Mammary epithelial cell (primary cell): ENCODE measurements around the gene CD200R1L.

Source experiments
- EZH2 ChIP-seq: IDR thresholded peaks from 2 replicates; pipeline ENCODE4 v1.6.1; 2012; ENCODE audit warnings: low read length, inconsistent platforms, borderline replicate concordance
- TF ChIP-seq, protein P1 (sequence below), 2 donors: IDR thresholded peaks in 1 of 2; conservative IDR thresholded peaks in 1 of 2; 2 replicates each; pipeline ENCODE4 v1.5.1; 2011 to 2012; ENCODE audit warnings: inconsistent platforms in 2 of 2, low read length in 2 of 2, mild to moderate bottlenecking in 2 of 2, control low read depth in 1 of 2, low read depth in 1 of 2; ENCODE audit not compliant: insufficient read depth in 1 of 2; ENCODE audit errors: extremely low read depth in 1 of 2

DNA sequence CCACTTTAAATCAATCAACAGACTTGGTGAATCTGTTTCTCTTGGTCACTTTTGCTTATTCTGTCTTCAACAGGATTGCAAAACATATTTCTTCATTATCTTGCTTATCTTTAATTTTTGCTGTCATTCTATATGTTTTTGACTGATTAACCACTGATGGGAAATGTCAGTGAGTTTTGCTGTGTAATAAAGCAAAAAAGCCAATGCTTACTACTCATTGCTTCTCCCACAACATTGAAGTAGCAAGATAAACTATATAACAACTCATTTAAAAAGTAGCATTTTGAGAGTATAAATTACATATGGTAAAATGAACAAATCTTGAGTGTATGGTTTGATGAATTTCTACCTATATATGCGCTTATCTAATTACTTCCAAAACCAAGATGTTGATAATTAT lies 892 bp downstream of the CD200R1L start:
- TF ChIP-seq, protein P1, sequence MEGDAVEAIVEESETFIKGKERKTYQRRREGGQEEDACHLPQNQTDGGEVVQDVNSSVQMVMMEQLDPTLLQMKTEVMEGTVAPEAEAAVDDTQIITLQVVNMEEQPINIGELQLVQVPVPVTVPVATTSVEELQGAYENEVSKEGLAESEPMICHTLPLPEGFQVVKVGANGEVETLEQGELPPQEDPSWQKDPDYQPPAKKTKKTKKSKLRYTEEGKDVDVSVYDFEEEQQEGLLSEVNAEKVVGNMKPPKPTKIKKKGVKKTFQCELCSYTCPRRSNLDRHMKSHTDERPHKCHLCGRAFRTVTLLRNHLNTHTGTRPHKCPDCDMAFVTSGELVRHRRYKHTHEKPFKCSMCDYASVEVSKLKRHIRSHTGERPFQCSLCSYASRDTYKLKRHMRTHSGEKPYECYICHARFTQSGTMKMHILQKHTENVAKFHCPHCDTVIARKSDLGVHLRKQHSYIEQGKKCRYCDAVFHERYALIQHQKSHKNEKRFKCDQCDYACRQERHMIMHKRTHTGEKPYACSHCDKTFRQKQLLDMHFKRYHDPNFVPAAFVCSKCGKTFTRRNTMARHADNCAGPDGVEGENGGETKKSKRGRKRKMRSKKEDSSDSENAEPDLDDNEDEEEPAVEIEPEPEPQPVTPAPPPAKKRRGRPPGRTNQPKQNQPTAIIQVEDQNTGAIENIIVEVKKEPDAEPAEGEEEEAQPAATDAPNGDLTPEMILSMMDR (conservative IDR thresholded peaks at IDR 0.05 in 1 of 2, IDR thresholded peaks at IDR 0.05 in 1 of 2; ENCODE audit: extremely low read depth in 1 of 2, insufficient read depth in 1 of 2, low read depth in 1 of 2, low read length in 2 of 2): no peak
- no peak for TF ChIP-seq EZH2
